Activated naive CD4-positive, alpha-beta T cell treated with anti-CD3 and anti-CD28 coated beads, Interleukin-2, amount 50 U/mL, for 24 hours (primary cell): ENCODE results near the gene RNASE9.
"Not testable (repeated sequence)": the region's sequence is repeated elsewhere in the genome, so short reads cannot be mapped to it uniquely, and the experiment has no call there.

Experiments
- H3K27ac Mint-ChIP-seq: one replicate; pipeline ENCODE4 v1.8.0; 2021; ENCODE audit warnings: mild to moderate bottlenecking, mixed read lengths
- H3K27me3 Mint-ChIP-seq: one replicate; pipeline ENCODE4 v1.8.0; 2021; ENCODE audit warnings: mixed read lengths
- H3K36me3 Mint-ChIP-seq: one replicate; pipeline ENCODE4 v1.8.0; 2021; ENCODE audit warnings: mixed read lengths
- H3K4me1 Mint-ChIP-seq: one replicate; pipeline ENCODE4 v1.8.0; 2021; ENCODE audit warnings: mixed read lengths
- H3K4me3 Mint-ChIP-seq: one replicate; pipeline ENCODE4 v1.8.0; 2021; ENCODE audit warnings: mild to moderate bottlenecking, mixed read lengths
- H3K9me3 Mint-ChIP-seq: one replicate; pipeline ENCODE4 v1.8.0; 2021; ENCODE audit warnings: mixed read lengths

The RNASE9 gene

GRCh38 chr14:20560961-20561360 lies at the start of gene RNASE9:
RNASE9 (minus strand) TSS chr14:20561047.
- Mint-ChIP-seq H3K9me3 (no peaks in the 10 kb centered on the region), H3K4me1 (no peaks in the 10 kb centered on the region), H3K36me3 (no peaks in the 10 kb centered on the region), H3K27ac (no peak within 1 kb of the TSS), H3K4me3 (no peak within 1 kb of the TSS), H3K27me3 (no peaks in the 10 kb centered on the region)

GRCh38 chr14:20610002-20610765 lies 49.3 kb upstream of the RNASE9 start:
- Mint-ChIP-seq H3K4me3 (no peak overlapping the region), H3K9me3 (no peaks in the 10 kb centered on the region), H3K27ac (no peak overlapping the region), H3K4me1 (no peaks in the 10 kb centered on the region), H3K36me3 (no peaks in the 10 kb centered on the region), H3K27me3 (no peaks in the 10 kb centered on the region)

GRCh38 chr14:20609215-20610001 lies 48.6 kb upstream of the RNASE9 start:
- no peaks in the 10 kb centered on the region for H3K36me3 Mint-ChIP-seq
- H3K27ac Mint-ChIP-seq, result no peak overlapping the region
- no peaks in the 10 kb centered on the region for H3K9me3 Mint-ChIP-seq
- H3K27me3 Mint-ChIP-seq, result no peaks in the 10 kb centered on the region
- H3K4me3 Mint-ChIP-seq, result no peak overlapping the region
- H3K4me1 Mint-ChIP-seq, result no peaks in the 10 kb centered on the region

- Mint-ChIP-seq H3K4me1 (no peaks in the 10 kb centered on the region), H3K27me3 (no peaks in the 10 kb centered on the region), H3K9me3 (no peaks in the 10 kb centered on the region), H3K36me3 (no peaks in the 10 kb centered on the region), H3K4me3 (no peak overlapping the region), H3K27ac (peak overlapping the region; percentile 69)
Observed at GRCh38 chr14:20608383-20609110, 47.7 kb upstream of the RNASE9 start.

GRCh38 chr14:20607617-20608016 lies 46.8 kb upstream of the RNASE9 start:
- Mint-ChIP-seq H3K27me3 (no peaks in the 10 kb centered on the region), H3K4me1 (no peaks in the 10 kb centered on the region), H3K9me3 (no peaks in the 10 kb centered on the region), H3K4me3 (no peak overlapping the region), H3K27ac (no peak overlapping the region), H3K36me3 (no peaks in the 10 kb centered on the region)

GRCh38 chr14:20606902-20607242 lies 46.0 kb upstream of the RNASE9 start:
- no peaks in the 10 kb centered on the region for H3K9me3 Mint-ChIP-seq
- H3K27ac Mint-ChIP-seq, result no peak overlapping the region
- H3K27me3 Mint-ChIP-seq, result no peaks in the 10 kb centered on the region
- H3K4me1 Mint-ChIP-seq, result no peaks in the 10 kb centered on the region
- H3K4me3 Mint-ChIP-seq, result no peak overlapping the region
- H3K36me3 Mint-ChIP-seq, result no peaks in the 10 kb centered on the region

GRCh38 chr14:20606190-20606901 lies 45.5 kb upstream of the RNASE9 start:
- Mint-ChIP-seq H3K27ac (no peak overlapping the region), H3K4me3 (no peak overlapping the region), H3K27me3 (no peaks in the 10 kb centered on the region), H3K4me1 (no peaks in the 10 kb centered on the region), H3K9me3 (no peaks in the 10 kb centered on the region), H3K36me3 (no peaks in the 10 kb centered on the region)

- no peaks in the 10 kb centered on the region for H3K4me1 Mint-ChIP-seq
- H3K9me3 Mint-ChIP-seq, result no peaks in the 10 kb centered on the region
- H3K27me3 Mint-ChIP-seq, result no peaks in the 10 kb centered on the region
- H3K4me3 Mint-ChIP-seq, result no peak overlapping the region
- no peak overlapping the region for H3K27ac Mint-ChIP-seq
- H3K36me3 Mint-ChIP-seq, result no peaks in the 10 kb centered on the region
Observed at GRCh38 chr14:20603813-20604690, 43.2 kb upstream of the RNASE9 start.

- Mint-ChIP-seq H3K9me3 (no peaks in the 10 kb centered on the region), H3K27ac (no peak overlapping the region), H3K4me3 (no peak overlapping the region), H3K36me3 (no peaks in the 10 kb centered on the region), H3K27me3 (no peaks in the 10 kb centered on the region), H3K4me1 (no peaks in the 10 kb centered on the region)
Observed at GRCh38 chr14:20602583-20602982, 41.7 kb upstream of the RNASE9 start.

GRCh38 chr14:20601522-20601921 lies 40.7 kb upstream of the RNASE9 start:
- no peaks in the 10 kb centered on the region for H3K27me3 Mint-ChIP-seq
- H3K4me1 Mint-ChIP-seq, result no peaks in the 10 kb centered on the region
- H3K36me3 Mint-ChIP-seq, result no peaks in the 10 kb centered on the region
- H3K9me3 Mint-ChIP-seq, result no peaks in the 10 kb centered on the region
- no peak overlapping the region for H3K4me3 Mint-ChIP-seq
- H3K27ac Mint-ChIP-seq, result no peak overlapping the region

GRCh38 chr14:20597108-20597507 lies 36.3 kb upstream of the RNASE9 start:
- no peaks in the 10 kb centered on the region for H3K36me3 Mint-ChIP-seq
- H3K4me3 Mint-ChIP-seq, result no peak overlapping the region
- H3K9me3 Mint-ChIP-seq, result no peaks in the 10 kb centered on the region
- H3K27me3 Mint-ChIP-seq, result no peaks in the 10 kb centered on the region
- no peak overlapping the region for H3K27ac Mint-ChIP-seq
- H3K4me1 Mint-ChIP-seq, result peaks cover 5% of the 10 kb centered on the region

GRCh38 chr14:20595726-20596125 lies 34.9 kb upstream of the RNASE9 start:
- H3K36me3 Mint-ChIP-seq, H3K27ac Mint-ChIP-seq, H3K27me3 Mint-ChIP-seq, H3K9me3 Mint-ChIP-seq, H3K4me1 Mint-ChIP-seq, H3K4me3 Mint-ChIP-seq: not testable (repeated sequence)

- Mint-ChIP-seq H3K4me3 (no peak overlapping the region), H3K9me3 (no peaks in the 10 kb centered on the region), H3K36me3 (no peaks in the 10 kb centered on the region), H3K4me1 (peaks cover 5% of the 10 kb centered on the region), H3K27me3 (peaks cover 3% of the 10 kb centered on the region), H3K27ac (no peak overlapping the region)
Observed at GRCh38 chr14:20592574-20592973, 31.7 kb upstream of the RNASE9 start.

- H3K27me3 Mint-ChIP-seq, result peaks cover 3% of the 10 kb centered on the region
- H3K9me3 Mint-ChIP-seq, result peaks cover 4% of the 10 kb centered on the region
- H3K27ac Mint-ChIP-seq, result no peak within 1 kb of the TSS
- no peaks in the 10 kb centered on the region for H3K36me3 Mint-ChIP-seq
- no peak within 1 kb of the TSS for H3K4me3 Mint-ChIP-seq
- H3K4me1 Mint-ChIP-seq, result peaks cover 5% of the 10 kb centered on the region
Observed at GRCh38 chr14:20591235-20591634, 30.4 kb upstream of the RNASE9 start, which contains the start of gene RNASE12. RNASE12 (minus strand) TSS chr14:20591376; CDS start chr14:20590723, 653 bp downstream.
